ENCODE data around the gene WSCD1.

The WSCD1 gene

GRCh38 chr17:6072611-6073010 lies 2.4 kb downstream of the WSCD1 start:
- no peak for DNase-seq (ENCODE audit: extremely low read depth, insufficient read length)
- no peaks in the 10 kb centered on the region for H3K36me3 ChIP-seq (ENCODE audit: control insufficient read depth, insufficient read depth, low read length)
- H3K27me3 ChIP-seq (replicated peaks; ENCODE audit: control insufficient read depth, insufficient read depth, low read length), result peaks cover 1% of the 10 kb centered on the region
- H3K4me3 ChIP-seq (replicated peaks; ENCODE audit: low read depth, low read length), result no peak overlapping the region
- TF ChIP-seq, protein P1, sequence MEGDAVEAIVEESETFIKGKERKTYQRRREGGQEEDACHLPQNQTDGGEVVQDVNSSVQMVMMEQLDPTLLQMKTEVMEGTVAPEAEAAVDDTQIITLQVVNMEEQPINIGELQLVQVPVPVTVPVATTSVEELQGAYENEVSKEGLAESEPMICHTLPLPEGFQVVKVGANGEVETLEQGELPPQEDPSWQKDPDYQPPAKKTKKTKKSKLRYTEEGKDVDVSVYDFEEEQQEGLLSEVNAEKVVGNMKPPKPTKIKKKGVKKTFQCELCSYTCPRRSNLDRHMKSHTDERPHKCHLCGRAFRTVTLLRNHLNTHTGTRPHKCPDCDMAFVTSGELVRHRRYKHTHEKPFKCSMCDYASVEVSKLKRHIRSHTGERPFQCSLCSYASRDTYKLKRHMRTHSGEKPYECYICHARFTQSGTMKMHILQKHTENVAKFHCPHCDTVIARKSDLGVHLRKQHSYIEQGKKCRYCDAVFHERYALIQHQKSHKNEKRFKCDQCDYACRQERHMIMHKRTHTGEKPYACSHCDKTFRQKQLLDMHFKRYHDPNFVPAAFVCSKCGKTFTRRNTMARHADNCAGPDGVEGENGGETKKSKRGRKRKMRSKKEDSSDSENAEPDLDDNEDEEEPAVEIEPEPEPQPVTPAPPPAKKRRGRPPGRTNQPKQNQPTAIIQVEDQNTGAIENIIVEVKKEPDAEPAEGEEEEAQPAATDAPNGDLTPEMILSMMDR (IDR thresholded peaks at IDR 0.05; ENCODE audit: insufficient read depth, low read length, poor library complexity, severe bottlenecking), result no peak

- peaks cover 1% of the 10 kb centered on the region for H3K27me3 ChIP-seq (replicated peaks; ENCODE audit: control insufficient read depth, insufficient read depth, low read length)
- TF ChIP-seq, protein P1 (IDR thresholded peaks at IDR 0.05; ENCODE audit: insufficient read depth, low read length, poor library complexity, severe bottlenecking), result no peak
- no peak for DNase-seq (ENCODE audit: extremely low read depth, insufficient read length)
- no peaks in the 10 kb centered on the region for H3K36me3 ChIP-seq (ENCODE audit: control insufficient read depth, insufficient read depth, low read length)
- H3K4me3 ChIP-seq (replicated peaks; ENCODE audit: low read depth, low read length), result no peak overlapping the region
Observed at GRCh38 chr17:6073620-6074019, 3.4 kb downstream of the WSCD1 start.

- Histone ChIP-seq H3K4me3 (replicated peaks; ENCODE audit: low read depth, low read length) (no peak overlapping the region), H3K36me3 (ENCODE audit: control insufficient read depth, insufficient read depth, low read length) (no peaks in the 10 kb centered on the region), H3K27me3 (replicated peaks; ENCODE audit: control insufficient read depth, insufficient read depth, low read length) (peaks cover 1% of the 10 kb centered on the region)
- no peak for DNase-seq (ENCODE audit: extremely low read depth, insufficient read length)
- TF ChIP-seq, protein P1 (IDR thresholded peaks at IDR 0.05; ENCODE audit: insufficient read depth, low read length, poor library complexity, severe bottlenecking), result no peak
Observed at GRCh38 chr17:6075050-6075449, 4.9 kb downstream of the WSCD1 start.

DNA sequence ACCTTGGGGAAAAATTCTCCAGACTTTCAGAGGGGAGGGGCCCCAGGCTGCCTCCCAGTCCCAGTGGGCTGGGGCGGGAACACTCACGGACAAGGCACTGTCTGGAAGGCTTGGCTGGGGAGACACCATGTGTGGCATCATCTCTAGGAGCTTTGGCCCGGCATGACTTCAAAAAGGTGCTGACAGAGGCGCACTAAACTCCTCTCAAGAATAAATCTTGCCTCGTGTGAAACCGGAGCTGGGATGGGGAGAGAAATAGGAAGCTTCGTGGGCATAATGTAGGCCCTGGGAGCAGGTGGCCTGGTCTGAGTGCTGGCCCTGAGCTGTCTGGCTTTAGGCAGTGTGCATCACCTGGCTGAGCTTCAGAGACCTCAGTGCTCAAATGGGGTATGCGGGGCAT lies 5.7 kb downstream of the WSCD1 start:
- DNase-seq (ENCODE audit: extremely low read depth, insufficient read length), result no peak
- Histone ChIP-seq H3K27me3 (replicated peaks; ENCODE audit: control insufficient read depth, insufficient read depth, low read length) (peaks cover 1% of the 10 kb centered on the region), H3K36me3 (ENCODE audit: control insufficient read depth, insufficient read depth, low read length) (no peaks in the 10 kb centered on the region), H3K4me3 (replicated peaks; ENCODE audit: low read depth, low read length) (no peak overlapping the region)
- TF ChIP-seq, protein P1 (IDR thresholded peaks at IDR 0.05; ENCODE audit: insufficient read depth, low read length, poor library complexity, severe bottlenecking), result no peak

GRCh38 chr17:6077752-6078151 lies 7.6 kb downstream of the WSCD1 start:
- TF ChIP-seq, protein P1 (IDR thresholded peaks at IDR 0.05; ENCODE audit: insufficient read depth, low read length, poor library complexity, severe bottlenecking), result no peak
- peaks cover 1% of the 10 kb centered on the region for H3K27me3 ChIP-seq (replicated peaks; ENCODE audit: control insufficient read depth, insufficient read depth, low read length)

DNA sequence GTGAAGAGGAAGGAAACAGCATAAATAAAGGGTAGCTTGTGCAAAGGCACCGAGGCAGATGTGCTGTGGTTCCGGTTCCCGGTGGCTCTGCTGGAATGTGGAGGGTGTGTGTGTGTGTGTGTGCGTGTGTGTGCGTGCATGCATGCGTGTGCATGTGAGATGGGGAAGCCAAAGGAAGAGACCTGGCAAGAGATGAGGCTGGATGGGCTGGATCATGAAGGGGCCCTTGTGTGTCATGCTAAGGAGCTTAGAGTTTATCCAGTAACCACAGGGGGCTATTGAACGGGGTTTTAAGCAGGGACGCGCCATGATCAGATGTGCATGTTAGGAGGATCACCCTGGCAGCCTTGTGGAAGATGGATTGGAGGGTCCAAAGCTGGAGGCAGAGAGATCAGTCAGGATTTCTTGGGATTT lies 8.3 kb downstream of the WSCD1 start:
- peaks cover 1% of the 10 kb centered on the region for H3K27me3 ChIP-seq (replicated peaks; ENCODE audit: control insufficient read depth, insufficient read depth, low read length)
- no peaks in the 10 kb centered on the region for H3K36me3 ChIP-seq (ENCODE audit: control insufficient read depth, insufficient read depth, low read length)
- H3K4me3 ChIP-seq (replicated peaks; ENCODE audit: low read depth, low read length), result no peak overlapping the region
- DNase-seq (ENCODE audit: extremely low read depth, insufficient read length), result no peak
- TF ChIP-seq, protein P1 (IDR thresholded peaks at IDR 0.05; ENCODE audit: insufficient read depth, low read length, poor library complexity, severe bottlenecking), result no peak

More at GRCh38 chr17:6077752-6078151, 7.6 kb downstream of the WSCD1 start:
- Histone ChIP-seq H3K36me3 (ENCODE audit: control insufficient read depth, insufficient read depth, low read length) (no peaks in the 10 kb centered on the region), H3K4me3 (replicated peaks; ENCODE audit: low read depth, low read length) (no peak overlapping the region)
- no peak for DNase-seq (ENCODE audit: extremely low read depth, insufficient read length)
